Hepatocyte (in vitro differentiated cells): ENCODE measurements around the gene KSR1.

Experiments
- EZH2phosphoT487 ChIP-seq: fragments of 200-600 bp; sonication (generic); IDR thresholded peaks from one replicate; pipeline ENCODE4 v1.6.1; 2018; ENCODE audit warnings: antibody characterized with exemption, mild to moderate bottlenecking, low read depth, moderate library complexity; ENCODE audit not compliant: unreplicated experiment, severe bottlenecking
- TF ChIP-seq, protein P1 (sequence below): fragments of 200-600 bp; sonication (generic); IDR thresholded peaks from 2 replicates; pipeline ENCODE4 v1.5.1; 2016; ENCODE audit warnings: antibody characterized with exemption, mild to moderate bottlenecking; ENCODE audit not compliant: poor library complexity

- TF ChIP-seq, protein P1, sequence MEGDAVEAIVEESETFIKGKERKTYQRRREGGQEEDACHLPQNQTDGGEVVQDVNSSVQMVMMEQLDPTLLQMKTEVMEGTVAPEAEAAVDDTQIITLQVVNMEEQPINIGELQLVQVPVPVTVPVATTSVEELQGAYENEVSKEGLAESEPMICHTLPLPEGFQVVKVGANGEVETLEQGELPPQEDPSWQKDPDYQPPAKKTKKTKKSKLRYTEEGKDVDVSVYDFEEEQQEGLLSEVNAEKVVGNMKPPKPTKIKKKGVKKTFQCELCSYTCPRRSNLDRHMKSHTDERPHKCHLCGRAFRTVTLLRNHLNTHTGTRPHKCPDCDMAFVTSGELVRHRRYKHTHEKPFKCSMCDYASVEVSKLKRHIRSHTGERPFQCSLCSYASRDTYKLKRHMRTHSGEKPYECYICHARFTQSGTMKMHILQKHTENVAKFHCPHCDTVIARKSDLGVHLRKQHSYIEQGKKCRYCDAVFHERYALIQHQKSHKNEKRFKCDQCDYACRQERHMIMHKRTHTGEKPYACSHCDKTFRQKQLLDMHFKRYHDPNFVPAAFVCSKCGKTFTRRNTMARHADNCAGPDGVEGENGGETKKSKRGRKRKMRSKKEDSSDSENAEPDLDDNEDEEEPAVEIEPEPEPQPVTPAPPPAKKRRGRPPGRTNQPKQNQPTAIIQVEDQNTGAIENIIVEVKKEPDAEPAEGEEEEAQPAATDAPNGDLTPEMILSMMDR, result no peak
- TF ChIP-seq EZH2phosphoT487, result no peak
Measured at GRCh38 chr17:27407916-27408864, 48.1 kb upstream of the KSR1 start.
